Myocyte (in vitro differentiated cells): ENCODE data around the gene THBS2. TPM values are rescaled to one million over a fixed set of nuclear protein-coding genes. Genes with fewer than 3 reads are reported as not detected.
A peak's percentile ranks its signal among the peaks of the same experiment; 100 is the strongest.

ENCODE experiments used
- DNase-seq: peaks from one replicate; pipeline ENCODE4 v3.0.0-alpha.2; 2012; ENCODE audit warnings: low read depth
- total RNA-seq: library from RNA; depleted of rRNA; stranded (reverse); fragments of >200 nt; gene quantifications from 2 replicates; pipeline ENCODE4 v1.2.3, GENCODE V29; 2014

THBS2 gene
- total RNA-seq, 1 donor from 2014 or later, result 27.3 TPM

DNA sequence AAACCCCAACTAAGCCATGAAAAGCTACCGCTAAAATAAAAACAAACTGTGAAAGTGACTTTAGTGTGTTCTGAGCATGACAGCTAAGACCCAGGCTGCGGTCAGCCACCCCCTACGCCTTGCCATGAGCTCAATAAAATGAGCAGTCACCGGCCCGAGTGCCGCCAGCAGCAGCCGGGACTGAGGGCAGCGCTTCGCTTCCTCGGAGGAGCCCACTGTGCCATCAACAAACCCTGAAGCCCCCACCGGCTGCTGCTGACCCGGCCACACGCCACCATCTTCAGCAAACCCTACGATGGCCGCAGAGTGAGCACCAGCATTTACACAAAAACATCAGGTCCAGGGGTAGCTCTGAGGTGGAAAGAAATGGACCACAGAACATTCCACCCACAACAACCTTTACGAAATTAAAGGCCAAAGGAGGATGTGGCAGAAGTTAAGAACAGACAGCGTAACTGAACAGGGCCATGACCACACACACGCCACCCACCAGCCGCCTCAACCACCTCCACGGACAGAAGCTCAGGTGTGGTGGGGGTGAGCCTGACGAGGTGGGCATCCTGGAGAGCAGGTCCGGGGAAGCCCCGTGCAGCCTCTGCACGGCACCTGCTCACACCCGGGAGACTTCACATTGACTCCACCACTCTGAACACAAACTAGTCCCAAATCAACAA is 67.0 kb downstream of the THBS2 start:
- DNase-seq, result no peak

DNA sequence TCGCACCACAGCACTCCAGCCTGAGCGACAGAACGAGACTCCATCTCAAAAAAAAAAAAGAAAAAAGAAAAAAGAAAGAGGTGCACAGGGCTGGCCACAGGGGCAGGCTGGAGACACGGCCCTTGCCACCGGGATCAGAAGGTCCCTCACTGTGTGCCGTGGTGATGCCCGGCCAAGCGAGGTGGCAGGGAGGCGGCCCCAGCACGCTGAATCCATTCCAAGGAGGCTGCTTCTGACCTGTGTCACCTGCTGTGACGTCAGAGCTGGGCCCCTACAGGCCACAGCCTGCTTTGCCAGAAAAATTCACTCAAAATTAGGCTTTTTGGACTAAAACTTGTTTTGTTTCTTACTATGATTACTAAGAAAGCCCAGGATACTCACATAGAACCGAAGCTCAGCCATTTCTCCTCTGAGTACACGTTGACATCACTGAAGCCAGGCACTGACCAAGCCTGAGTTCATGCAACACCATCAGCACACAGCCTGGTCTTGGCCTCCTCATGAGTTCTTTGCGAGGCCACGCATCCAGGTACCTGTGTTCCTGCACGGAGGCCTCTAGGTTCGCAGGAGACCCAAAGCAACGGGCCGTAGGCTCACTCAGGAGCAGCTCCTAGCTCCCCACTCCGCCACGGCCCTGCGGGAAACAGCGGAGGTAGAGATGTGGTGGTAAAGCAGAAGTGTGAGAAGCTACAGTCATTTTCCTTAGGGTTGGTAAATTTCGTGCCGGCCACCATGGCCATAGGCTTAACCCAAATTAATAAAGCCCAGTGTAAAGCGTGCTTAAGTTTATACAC is 67.8 kb downstream of the THBS2 start:
- DNase-seq, result no peak

DNA sequence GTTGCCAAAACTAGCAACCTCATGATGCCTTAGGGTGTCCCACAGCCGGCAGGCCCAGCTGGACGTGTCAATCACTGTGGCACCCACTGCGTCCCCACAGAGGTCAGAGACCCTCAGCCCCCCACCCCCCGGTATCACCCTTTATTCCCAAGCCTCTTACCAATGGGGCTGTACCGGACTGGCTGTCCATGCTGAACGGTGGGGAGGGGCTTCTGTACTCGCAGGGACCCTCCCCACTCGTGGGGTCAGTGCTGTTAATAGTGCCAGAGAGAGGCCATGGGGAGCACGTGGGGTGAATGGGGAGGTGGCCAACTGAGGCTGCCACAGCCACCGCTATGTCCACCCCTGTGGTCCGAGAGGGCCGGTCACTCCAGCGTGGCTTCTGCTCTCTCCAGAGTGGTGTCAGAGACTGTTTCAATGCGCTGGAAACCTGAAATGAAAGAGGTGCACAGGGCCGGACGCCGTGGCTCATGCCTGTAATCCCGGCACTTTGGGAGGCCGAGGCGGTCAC is 68.6 kb downstream of the THBS2 start:
- DNase-seq, result no peak

DNA sequence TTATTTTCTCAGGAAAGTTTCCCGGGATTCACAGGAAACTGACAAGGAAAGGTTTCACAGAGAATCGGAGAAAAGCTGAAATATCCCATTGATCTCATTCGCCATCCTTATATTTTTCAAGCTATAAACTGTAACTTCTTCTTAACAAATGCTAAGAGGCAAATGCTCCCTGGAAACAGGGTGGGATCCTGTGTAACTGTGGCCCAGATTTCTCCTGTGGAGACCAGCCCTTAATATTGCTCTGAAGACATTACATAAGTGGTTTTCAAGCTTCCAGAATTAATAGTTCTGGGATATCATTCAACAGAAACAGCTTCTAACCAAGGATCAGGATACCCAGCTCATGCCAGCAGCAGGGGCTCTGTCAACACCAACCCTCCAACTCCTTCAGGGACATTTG is 69.2 kb downstream of the THBS2 start:
- no peak for DNase-seq

DNA sequence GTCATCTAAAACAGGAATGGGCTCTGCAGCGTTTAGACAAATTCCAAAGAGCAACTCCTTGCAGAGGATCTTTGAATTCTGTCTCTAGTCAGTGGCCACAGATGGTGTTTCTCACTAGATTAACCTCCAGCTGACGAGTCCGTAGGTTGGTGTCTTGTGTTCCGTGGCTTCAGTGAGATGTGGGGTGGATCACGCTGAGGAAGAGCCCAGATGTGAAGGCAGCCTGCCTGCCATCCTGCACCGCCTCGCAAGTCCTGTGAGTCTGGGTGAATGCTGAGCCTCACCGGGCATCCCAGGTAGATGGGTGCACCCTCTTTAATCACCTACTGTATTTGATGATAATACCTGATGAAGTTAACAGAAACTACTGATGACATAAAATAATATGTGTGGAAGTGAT is 70.4 kb downstream of the THBS2 start:
- DNase-seq, result no peak

DNA sequence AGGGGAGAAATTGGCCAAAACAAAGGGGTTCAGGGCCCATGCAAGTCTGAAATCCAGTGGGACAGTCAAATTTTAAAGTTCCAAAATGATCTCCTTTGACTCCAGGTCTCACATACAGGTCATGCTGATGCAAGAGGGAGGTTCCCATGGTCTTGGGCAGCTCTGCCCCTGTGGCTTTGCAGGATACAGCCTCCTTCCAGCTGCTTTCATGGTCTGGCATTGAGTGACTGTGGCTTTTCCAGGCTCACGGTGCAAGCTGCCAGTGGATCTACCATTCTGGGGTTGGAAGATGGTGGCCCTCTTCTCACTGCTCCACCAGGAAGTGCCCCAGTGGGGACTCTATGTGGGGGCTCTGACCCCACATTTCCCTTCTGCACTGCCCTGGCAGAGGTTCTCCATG is 73.8 kb downstream of the THBS2 start:
- DNase-seq, result peak; percentile 85

DNA sequence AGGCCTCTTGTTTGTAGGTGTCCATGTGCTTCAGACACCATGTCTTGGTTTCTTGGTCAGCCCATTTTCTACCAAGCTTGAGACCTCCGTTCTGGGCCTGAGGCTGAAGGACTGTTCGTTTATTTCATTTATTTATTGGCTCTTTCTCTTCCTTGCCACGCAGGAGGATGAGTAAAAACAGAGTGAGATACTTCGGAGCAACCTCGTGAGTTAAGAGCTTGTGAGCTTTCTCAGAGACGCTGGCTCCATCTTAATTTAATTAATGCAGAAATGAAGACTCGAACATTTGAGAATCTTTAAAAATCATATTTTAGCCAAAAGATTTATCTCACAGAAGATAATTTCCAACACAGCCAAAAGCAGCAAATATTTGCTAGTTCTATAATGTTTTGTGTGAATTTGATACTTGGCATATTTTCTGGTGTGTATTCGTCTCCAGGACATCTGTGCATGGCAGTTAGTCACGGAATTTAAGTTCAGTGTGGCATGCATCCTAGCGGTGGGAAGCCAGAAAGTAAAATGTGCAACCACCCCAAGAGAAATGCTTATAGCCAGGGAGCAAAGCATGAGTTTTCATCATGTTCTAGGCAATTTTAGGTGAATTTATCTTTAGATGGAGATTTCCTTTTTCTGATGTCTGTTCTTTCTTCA is 76.0 kb downstream of the THBS2 start:
- peak; percentile 54 for DNase-seq

DNA sequence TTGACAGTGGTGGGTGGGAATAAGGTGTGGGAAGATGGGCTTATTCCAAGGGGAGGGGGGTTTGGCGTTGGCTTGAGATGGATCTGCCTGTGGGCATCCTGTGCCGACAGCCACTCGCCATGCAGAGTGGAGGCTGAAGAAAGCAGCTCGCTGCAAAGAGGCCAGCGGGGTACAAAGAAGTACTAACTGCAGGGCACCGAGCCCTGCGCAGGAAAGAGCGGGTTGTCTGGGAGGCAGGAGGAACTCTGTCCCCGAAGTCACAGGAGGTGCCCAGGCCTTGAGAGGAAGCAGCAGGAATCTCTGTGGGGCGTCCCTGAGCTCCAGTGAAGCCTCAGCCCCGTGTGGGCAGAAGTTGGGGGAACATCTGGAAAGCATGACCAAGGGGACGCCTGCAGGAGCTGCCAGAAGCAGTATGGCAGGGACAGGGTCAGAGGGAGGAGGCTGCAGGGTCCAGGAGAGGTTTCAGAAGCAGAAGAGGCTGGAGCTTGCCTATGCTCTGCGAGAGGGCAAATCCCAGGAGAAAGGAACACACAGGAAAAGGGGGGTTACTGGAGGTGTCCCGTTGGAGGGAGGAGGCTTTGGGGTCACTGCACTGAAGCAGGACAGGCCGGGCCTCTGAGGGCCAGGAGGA is 77.2 kb downstream of the THBS2 start:
- DNase-seq, result no peak

DNA sequence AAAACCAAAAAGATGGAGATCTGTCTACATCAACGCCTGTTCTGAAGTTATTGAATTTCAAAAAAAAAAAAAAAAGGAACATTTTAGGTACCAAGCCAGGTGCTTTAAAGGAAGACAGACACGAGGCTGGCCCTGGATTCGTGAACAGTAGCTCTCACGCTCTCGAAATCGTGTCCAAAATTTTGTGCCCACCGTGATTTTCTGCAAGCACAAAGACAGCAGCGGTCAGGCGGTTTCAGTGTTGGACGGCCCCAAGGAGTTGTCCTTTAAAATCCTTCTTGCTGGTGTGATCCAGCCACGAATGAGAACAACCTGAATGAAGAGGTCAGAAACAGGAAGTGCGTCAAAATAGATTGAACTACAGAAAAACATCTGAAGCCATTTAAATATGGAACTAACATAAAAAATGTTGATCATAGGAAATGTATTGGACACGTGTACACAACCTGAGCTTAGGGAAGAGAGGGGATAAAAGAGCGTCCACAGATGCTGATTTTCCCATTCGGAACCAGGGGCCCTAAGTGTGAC is 78.2 kb downstream of the THBS2 start:
- no peak for DNase-seq

DNA sequence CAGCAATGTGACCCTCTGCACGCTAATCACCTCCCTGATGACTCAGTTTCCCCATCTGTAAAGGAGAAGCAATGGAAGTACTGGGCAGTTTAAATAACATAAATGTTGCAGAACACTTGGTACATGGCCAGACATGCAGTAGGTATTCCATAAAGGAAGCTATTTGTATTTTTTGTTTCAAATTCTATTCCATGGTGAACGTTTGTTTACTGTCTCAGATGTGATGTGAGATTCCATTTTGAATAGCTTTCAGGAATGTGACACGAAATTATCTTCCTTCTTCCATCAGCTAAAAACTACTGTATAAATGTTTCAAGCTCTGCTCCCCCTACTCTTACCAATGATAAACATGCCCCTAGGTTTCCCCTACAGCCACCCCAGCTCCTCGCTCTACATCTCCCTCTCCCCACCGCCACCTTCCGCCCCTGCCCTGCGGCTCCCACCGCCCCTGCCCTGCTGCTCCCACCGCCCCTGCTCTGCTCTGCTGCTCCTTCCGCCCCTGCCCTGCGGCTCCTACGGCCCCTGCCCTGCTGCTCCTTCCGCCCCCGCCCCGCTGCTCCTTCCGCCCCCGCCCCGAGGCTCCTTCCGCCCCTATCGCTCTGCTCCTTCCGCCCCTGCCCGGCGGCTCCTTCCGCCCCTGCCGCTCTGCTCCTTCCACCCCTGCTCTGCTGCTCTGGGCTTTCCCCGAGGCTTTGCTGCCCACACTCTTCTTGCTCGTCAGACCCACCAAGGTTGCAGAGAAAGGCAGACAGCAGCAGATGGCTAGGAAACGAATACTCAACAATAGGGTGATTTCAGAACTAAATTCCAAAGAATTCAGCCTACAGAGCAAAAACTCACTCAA is 78.9 kb downstream of the THBS2 start:
- DNase-seq, result peak; percentile 63

DNA sequence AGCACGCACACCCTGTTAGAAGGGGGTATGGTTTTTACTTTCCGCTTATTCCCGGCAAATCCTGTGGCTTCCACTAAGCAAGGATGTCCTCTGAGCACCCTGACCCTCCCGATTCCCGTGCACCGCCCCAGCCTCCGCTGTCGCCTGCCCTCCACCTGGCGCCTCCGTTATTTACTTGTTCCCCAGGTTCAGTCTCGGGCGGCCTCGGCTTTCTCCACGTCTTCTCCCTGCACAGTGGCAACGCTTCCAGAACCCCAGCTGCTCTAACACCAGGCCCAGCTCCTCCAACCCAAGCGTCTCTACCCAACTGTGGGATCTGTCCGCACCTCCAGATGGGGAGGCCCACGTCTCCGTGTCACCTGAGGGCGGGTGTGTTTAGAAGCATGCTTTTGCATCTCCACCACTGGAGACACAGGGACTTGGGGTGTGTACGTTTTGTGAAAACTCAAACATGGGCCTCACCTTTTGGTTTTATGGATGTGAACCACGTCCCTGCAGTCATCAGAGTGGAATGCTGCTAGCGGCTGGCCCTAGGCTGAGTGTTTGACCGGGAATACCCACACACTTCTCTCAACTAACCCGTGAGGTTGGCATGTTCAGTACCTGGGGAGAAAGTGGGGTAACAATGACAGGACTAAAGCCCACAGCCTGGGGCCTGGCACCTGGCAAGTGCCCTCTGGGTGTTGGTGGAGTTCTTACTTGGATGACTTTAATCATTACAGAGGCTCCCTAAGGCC is 79.9 kb downstream of the THBS2 start:
- peak; percentile 35 for DNase-seq

DNA sequence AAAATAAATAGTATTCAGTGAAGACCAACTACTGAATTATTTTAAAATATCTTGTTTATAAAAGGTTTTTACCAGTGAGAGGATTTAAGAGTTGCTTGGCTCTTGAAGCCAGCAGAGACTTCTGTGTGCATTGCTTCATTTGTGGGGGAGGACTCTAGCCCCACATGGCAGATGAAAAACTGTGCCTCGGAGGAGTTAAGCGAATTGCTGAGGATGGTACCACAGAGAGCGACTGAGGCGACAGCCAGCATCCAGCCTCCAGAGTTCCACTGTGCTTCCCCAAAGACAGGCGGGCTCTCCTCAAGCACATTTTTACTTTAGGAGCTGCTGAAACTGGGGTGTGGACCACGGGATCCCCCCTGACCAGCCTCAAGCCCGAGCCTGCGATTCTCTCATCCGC is 80.7 kb downstream of the THBS2 start:
- DNase-seq, result peak; percentile 27

DNA sequence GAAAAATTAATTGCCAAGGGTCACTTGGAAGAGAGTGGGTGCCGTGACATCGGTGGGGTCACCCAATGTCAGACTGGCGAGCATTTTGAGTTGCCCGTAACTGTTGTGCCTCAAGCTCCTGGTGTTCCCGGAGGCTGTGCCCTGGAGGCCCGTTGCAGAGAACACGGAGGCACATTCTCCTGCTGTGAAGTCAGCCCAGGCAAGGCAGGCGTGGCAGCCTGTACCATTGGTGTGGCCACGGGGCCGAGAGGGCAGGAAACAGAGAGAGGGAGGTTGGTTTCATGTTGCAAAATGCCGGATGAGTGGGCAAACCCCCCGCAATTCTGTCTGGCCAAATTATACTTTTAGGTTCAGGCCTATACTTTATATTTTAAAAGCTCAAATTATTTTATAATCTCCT is 81.2 kb downstream of the THBS2 start:
- DNase-seq, result peak; percentile 88

DNA sequence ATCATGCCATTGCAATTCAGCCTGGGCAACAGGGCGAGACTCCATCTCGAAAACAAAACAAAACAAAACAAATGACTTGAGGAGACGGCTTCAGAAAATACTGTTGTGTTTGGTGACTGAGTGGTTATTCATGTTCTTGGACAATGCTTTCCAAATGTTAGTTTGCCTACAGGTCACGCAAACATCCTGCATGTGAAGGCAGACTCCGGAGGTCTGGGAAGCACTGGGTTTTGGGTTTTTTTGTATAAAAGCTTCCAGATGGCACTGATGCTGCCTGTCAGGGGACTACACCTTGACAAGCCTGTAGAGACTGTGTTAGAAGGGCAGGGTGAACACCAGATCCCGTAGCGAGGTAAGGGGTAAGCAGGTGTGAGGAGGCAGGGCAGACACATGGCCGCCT is 81.7 kb downstream of the THBS2 start:
- peak; percentile 32 for DNase-seq

DNA sequence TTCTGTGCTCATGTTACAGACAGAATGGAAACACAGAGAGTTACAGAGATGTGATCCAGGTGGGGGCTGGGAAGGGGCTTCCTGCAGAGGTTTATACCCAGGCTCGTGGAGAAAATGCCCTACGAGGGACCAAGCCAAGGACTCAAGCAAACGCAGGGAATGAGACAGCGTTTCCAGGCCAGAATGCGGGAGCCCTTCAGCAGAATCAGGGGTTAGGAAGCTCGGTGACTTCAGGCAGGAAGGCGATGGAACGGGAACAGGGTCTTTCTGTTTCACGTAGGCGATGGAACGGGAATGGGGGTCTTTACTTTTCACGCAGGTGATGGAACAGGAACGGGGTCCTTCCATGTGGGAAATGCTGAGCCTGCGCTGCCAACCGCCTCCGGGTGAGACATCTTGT is 82.6 kb downstream of the THBS2 start:
- DNase-seq, result no peak

DNA sequence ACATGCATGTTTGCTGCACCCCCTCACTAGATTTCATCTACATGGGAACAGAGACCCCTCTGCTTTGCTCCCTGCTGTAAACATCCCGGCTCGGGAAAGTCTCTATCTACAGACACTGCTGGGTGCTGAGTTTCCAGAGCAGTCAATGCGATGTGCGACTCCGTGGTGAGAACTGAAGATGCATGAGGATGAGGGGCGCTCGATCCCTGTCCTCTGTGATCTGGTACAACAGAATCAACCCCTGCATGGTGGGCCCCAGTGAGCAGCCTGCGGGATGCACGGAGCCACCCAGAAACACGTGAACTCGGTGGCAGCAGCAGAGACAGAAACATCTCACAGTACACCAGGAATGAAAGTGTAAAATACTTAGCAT is 83.1 kb downstream of the THBS2 start:
- DNase-seq, result no peak

DNA sequence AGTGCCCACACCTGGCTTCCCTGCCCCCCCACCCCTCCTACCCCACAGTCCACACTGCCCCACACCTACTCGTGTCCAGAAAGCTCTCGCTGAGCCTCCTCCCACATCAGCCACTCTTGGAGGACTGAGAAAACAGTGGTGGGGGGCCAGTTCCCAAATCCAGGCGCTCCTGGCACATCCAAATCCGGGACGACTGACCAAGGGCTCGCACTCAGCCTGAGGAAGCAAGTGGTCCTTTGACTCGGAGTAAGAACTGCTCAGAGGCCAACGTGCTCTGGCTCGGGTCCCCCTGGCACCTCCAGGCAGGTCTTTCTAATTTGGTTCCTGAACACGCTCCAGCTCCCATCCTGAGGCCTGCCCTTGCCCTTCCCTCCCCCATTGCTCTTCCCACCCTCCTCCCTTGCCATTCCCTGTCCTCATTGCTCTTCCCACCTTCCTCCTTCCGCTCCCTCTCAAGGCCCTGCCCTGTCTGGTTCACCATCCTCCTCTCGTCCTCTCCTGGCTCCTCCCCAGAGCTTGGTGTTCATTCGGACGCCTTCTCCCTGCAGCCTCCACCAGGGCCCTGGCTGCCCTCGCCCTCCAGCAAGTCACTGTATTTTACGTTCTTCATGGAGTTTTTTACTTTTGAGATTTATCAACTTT is 83.6 kb downstream of the THBS2 start:
- no peak for DNase-seq

DNA sequence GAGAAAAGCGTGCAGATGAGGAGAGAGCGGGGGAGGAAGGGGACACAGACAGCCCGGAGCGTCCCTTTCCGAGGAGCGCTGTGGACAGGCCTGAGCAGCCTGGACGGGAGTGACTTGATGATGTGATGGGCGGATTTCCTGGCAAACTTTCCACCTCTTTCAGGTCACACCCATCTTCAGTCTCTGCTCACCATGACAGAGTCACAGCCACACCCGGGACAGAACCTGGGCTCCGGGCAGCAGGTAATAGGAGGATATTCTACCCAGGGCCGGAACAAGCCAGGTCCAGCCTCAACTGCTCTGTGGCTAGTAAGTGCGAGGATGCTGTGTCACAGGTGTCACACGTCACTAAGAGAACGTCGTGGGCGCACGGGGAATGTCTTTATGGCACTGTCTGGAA is 84.3 kb downstream of the THBS2 start:
- DNase-seq, result no peak

DNA sequence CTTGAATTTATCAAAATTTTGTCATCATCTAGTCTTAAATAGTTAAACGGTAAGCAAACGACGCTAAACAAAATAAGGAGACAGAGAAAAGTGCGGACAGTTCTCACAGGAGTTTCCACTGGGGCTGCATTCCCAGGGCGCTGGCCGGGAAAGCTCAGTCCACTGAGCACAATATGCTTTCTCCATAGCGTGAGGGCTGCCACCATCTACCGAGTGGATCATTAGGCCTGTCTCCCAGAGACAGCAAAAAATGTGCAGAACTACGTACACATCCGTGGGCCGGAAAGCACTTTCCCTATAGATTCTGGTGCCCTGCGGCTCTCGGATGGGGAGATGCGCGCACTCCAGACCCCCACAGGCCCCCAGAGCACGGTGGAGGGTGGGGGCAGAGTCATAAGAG is 84.9 kb downstream of the THBS2 start:
- DNase-seq, result peak; percentile 28

DNA sequence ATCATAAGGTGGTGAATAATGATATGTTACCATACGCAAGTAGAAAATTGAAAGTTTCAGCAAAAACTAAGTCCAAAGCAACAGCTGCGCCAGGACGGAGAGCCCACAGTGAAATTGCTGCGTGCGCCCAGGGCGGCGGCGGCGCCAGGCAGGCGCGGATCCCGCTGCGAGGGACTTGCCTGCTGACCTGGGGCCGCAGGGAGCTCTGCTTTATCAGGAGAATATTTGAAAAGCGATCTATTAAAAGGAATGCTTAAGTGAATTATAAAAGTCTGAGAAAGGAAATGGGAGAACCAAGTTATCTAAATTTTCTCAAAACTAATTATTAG is 85.4 kb downstream of the THBS2 start:
- DNase-seq, result no peak
